ENCODE data around the gene RABL3. TPM values are rescaled to one million over a fixed set of nuclear protein-coding genes. Genes with fewer than 3 reads are reported as not detected.

Gene RABL3
- total and polyA plus RNA-seq, 2 of the 13 experiments (the other 11 are each of a cell fraction or from before 2014, with no cell fraction given), result 4.8 to 31.9 TPM

- peak; percentile 84 for TF ChIP-seq ZBTB21 (CRISPR knock-in tag; IDR thresholded peaks at IDR 0.05)
- TF ChIP-seq ZNF124 (CRISPR knock-in tag; IDR thresholded peaks at IDR 0.05), result peak; percentile 65; the same call in 1 of the 2 replicates
- TF ChIP-seq MAX (IDR thresholded peaks at IDR 0.05), result 0 out of 2 replicates have a peak, but pooled peaks have one; percentile 7
- TF ChIP-seq ZNF33A (CRISPR knock-in tag; IDR thresholded peaks at IDR 0.05; ENCODE audit: borderline replicate concordance), result peak; percentile 85; the same call in 1 of the 2 replicates
- peak; percentile 66; the same call in 1 of the 2 replicates for TF ChIP-seq ZNF501 (CRISPR knock-in tag; IDR thresholded peaks at IDR 0.05)
- TF ChIP-seq SATB2 (CRISPR knock-in tag; IDR thresholded peaks at IDR 0.05), result no peak
- no peak for TF ChIP-seq ZNF639 (CRISPR knock-in tag; conservative IDR thresholded peaks at IDR 0.05)
- TF ChIP-seq CREM (IDR thresholded peaks at IDR 0.05), result peak; percentile 78
- no peak for TF ChIP-seq CREM (CRISPR knock-in tag; IDR thresholded peaks at IDR 0.05)
- TF ChIP-seq REPIN1 (CRISPR knock-in tag; IDR thresholded peaks at IDR 0.05; ENCODE audit: borderline replicate concordance, low read depth), result peak; percentile 79; the same call in 1 of the 2 replicates
- TF ChIP-seq SOX6 (IDR thresholded peaks at IDR 0.05), result no peak
- peak; percentile 91 for TF ChIP-seq SOX6 (CRISPR knock-in tag; IDR thresholded peaks at IDR 0.05)
- TF ChIP-seq FOXO1 (CRISPR knock-in tag; IDR thresholded peaks at IDR 0.05), result peak; percentile 80; the same call in 1 of the 2 replicates
- TF ChIP-seq ARID4A (CRISPR knock-in tag; IDR thresholded peaks at IDR 0.05; ENCODE audit: borderline replicate concordance), result peak; percentile 55; the same call in 1 of the 2 replicates
- 0 out of 2 replicates have a peak, but pooled peaks have one; percentile 73 for TF ChIP-seq ZBTB43 (CRISPR knock-in tag; conservative IDR thresholded peaks at IDR 0.05)
- TF ChIP-seq NFIC (IDR thresholded peaks at IDR 0.05; ENCODE audit: low read length), result 0 out of 2 replicates have a peak, but pooled peaks have one; percentile 31
- 0 out of 2 replicates have a peak, but pooled peaks have one; percentile 37 for TF ChIP-seq ZNF446 (CRISPR knock-in tag; IDR thresholded peaks at IDR 0.05)
- TF ChIP-seq MIER2 (CRISPR knock-in tag; IDR thresholded peaks at IDR 0.05), result peak; percentile 67
- no peak for TF ChIP-seq SNRNP70 (IDR thresholded peaks at IDR 0.05; ENCODE audit: low read depth, low read length)
- TF ChIP-seq DRAP1 (CRISPR knock-in tag; IDR thresholded peaks at IDR 0.05), result peak; percentile 91
Observed at GRCh38 chr3:120682095-120682681, 60.1 kb downstream of the RABL3 start, which contains the start of gene HGD (continued).

Measured in HepG2 (cell line).